Stimulated activated CD4-positive, alpha-beta T cell treated with anti-CD3 and anti-CD28 coated beads, TNF-alpha, amount 100 ng/mL, for 48 hours (primary cell): ENCODE results near the gene RUSC1.
"Not testable (repeated sequence)": the region's sequence is repeated elsewhere in the genome, so short reads cannot be mapped to it uniquely, and the experiment has no call there.

ENCODE experiments used
- DNase-seq, 3 donors: peaks; one replicate each; pipeline ENCODE4 v3.0.0-alpha.2; 2020; ENCODE audit warnings: low read depth in 3 of 3

Gene RUSC1

DNA sequence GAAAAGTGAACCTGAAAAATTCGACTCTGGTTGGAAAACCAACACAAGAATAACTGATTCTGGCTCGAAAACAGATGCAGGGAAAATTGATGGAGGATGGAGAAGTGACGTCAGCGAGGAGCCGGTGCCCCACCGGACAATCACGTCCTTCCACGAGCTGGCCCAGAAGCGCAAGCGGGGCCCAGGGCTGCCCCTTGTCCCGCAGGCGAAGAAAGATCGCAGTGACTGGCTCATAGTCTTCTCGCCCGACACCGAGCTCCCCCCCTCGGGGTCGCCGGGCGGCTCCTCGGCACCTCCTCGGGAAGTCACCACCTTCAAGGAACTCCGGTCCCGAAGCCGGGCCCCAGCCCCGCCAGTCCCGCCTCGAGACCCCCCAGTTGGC is 1.9 kb downstream of the RUSC1 start:
- no peak for DNase-seq

DNA sequence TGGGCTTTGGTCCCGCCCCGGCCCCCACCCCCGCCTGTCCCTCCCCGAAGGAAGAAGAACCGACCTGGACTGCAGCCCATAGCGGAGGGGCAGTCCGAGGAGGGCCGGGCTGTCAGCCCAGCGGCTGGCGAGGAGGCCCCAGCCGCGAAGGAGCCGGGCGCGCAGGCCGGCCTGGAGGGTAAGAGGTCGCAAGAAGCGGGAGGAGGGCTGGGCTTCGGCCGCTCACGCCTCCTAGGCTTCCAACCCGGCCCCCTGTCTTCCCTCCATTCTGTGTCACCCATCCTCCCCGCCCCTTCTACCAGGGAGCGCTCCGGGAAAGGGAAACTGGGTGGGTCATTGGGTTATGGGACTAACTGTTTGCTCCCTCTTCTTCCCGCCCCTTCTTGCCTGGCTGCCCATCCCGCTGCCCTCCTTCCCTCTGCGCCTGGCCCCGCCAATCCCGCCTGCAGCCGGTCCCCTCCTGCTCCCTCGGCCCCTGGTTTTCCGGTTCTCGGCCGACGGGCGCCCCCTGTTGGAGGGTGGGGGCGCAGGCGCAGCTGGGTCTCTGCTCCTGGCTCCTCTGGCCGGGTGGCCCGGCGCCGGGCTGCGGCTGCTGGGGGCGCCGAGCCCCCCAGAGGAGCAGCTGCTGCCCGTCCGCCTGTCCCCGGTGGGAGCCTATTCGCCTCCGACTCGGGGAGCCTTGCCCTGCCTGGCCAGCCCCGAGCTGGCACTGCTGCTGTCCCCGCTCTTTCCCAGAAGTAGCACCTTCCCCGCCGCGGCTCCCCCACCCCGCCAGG is 2.4 kb downstream of the RUSC1 start:
- DNase-seq = peak; percentile 71 to 85 (median 83)

DNA sequence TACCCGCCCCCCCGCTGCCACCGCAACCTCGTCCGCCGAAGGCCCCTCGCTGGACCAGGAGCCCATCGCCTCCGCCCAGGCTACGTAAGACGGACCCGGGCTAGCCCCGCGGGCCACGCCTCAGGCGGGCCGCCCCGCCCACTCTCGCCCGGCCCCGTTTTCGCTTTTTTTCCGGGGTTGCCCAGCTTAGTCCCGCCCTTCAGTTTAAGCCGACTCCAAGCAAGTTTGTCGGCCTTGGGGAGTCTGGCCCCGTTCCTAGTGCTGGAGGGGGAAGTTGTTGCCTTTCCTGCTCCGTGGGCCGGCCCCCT is 3.0 kb downstream of the RUSC1 start:
- DNase-seq = peak; percentile 66 to 78 (median 76)

DNA sequence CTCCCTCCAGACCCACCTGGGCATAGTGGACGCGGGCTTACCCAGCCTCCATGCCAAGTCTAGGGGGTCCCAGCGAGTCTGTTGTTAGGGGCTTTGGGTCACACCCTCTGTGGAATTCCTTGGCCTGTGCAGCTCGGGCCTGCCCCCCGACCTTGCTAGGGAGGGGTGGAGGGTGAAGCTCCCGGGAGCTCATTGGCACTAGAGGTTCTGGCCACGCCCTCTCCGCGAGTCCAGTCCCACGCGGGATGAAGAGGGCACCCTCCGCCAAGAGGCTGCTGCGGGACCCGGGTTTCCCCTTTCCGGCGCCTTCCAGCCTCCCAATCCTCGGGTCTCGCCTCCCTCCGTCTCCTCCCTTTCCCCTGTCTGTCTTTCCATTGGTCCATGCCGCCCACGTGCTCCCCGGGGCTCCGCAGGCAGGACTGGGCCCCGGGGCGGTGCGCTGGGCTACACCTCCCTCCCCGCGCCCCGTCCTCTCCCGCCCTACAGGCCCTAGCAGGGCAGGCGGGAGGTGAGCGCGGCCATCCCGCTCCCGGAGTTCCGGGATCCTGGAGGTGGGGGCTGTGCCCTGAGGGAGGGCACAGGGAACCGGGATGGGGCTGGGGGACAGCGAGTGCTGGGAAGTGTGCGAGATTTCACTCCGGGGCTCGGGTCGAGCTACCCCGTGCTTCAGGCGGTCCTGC is 3.5 kb downstream of the RUSC1 start:
- DNase-seq = peak; percentile 88 to 96 (median 89)

DNA sequence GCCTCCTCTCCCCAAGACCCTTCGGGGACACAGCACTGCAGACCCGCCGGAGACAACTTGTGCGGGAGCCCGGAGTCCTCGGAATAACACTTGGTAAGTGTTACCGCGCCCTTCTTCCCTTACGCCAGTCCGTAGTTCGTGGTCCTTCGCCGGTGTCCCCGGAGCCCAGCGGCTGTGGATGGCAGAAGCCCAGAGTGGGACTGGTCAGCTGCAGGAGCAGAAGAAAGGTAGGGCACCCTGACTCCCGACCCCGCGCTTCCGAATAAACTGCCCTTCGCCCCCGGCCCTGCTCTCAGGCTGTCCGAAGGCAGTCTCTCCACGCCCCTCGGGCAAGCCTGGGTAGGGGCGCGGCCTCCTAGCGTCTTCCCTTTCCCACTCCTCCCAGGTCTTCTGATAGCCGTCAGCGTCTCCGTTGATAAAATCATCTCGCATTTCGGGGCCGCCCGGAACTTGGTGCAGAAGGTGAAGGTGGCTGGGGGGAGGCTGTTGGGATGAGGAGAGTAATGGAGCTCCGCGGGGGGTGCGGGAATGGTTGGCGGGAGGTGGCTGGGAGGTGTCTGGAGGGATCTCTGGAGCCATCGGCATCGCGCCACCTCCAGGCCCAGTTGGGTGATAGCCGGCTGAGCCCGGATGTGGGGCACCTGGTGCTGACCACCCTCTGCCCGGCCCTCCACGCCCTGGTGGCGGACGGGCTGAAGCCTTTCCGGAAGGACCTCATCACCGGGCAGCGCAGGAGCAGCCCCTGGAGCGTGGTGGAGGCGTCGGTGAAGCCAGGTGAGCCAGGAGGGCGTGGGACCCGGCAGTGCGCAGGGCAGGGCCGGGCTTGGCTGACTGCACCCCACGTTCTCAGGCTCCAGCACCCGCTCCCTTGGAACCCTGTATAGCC is 4.3 kb downstream of the RUSC1 start:
- DNase-seq = no peak

DNA sequence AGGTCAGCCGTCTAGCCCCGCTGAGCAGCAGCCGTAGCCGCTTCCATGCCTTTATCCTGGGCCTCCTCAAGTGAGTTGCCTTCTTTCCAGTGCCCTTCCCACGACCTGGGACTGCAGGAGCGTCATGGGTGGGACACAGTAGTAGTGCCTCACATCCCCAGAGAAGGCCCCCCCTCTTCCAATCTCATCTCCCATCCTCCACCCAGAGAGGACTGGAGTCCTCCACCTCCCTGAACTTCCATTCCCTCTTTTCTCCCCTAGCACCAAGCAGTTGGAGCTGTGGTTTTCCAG is 4.9 kb downstream of the RUSC1 start:
- DNase-seq = no peak

DNA sequence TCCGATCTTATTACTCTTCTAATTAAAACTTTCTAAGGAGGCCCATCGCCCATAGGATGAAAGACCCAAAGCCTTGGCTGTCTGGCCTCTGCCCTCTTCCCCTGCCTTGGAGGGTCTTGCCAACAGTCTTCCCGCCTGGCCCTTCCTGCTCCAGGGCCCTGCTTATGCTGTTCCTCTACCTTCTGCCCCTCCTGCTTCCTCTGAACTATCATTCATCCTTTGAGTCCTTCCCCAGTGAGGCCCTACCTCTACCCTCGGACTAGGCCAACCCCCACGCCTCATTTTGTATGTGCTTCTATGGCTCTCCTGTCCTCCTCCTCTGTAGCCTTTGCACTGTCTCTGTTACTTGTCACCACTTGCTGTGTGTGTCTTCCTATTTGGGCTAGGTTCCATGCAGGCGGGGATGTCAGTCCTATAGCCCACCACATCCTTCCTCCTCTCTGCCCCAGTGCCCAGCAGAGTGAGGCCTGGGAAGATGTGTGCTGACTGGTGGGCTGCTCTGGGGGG is 5.4 kb downstream of the RUSC1 start:
- no peak for DNase-seq

DNA sequence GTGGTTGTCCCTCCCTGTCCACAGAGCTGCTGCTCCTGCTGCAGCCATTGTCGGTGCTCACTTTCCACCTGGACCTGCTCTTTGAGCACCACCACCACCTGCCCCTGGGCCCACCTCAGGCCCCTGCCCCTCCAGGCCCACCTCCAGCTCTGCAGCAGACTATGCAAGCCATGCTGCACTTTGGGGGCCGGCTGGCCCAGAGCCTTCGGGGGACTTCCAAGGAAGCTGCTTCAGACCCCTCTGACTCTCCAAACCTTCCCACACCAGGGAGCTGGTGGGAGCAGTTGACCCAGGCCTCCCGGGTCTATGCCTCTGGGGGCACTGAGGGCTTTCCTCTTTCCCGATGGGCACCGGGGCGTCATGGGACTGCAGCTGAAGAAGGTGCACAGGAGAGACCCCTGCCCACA is 5.9 kb downstream of the RUSC1 start:
- DNase-seq = no peak

DNA sequence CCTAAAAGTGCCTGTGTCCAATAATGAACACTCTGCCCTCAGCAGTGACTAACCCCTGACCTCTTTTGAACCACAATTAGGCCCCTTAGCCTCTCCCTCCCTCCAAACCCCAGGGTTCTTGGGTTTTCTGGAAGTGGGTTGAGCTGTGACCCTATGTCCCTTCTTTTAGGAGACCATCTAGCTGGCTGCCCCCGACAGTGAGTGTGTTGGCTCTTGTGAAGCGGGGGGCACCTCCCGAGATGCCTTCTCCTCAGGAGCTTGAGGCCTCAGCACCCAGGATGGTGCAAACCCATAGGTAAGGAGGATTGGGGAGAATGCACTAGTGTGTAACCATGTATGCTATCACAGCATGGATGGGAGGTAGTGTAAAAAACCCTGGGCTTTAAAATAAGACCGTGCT is 7.3 kb downstream of the RUSC1 start:
- DNase-seq = no peak

DNA sequence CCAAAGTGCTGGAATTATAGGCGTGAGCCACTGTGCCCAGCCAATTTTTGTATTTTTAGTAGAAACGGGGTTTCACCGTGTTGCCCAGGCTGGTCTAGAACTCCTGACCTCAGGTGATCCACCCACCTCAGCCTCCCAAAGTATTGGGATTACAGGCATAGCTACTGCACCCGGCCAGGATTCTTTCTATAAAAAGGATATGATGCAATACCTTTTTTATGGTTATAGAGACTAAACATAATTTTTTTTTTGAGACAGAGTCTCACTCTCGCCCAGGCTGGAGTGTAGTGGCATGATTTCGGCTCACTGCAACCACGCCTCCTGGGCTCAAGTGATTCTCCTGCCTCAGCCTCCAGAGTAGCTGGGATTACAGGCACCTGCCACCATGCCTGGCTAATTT is 8.2 kb downstream of the RUSC1 start:
- DNase-seq = not testable (repeated sequence)

DNA sequence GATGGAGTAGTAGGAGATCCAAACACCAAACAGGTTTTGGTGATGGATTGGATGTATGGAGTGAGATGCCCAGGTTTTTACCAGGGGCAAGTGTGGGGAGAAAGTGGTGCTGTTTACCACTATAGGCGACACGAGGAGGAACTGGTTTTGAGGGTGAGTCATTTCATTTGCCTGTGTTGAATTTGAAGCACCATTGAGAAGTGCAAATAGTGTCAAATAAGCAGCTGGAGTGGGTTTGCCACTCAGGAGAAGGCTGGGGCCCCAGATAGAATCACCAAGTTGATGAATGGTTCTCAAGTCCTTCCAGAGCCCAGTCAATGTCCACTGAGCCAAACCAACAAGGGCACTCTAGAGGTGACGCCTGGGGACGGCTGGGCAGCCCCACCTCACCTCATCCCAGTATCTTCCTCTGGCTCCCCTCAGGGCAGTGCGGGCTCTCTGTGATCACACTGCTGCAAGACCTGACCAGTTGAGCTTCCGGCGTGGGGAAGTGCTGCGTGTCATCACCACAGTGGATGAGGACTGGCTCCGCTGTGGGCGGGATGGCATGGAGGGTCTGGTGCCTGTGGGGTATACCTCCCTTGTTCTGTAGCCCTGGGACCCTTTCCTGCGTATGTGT is 9.4 kb downstream of the RUSC1 start:
- no peak for DNase-seq

DNA sequence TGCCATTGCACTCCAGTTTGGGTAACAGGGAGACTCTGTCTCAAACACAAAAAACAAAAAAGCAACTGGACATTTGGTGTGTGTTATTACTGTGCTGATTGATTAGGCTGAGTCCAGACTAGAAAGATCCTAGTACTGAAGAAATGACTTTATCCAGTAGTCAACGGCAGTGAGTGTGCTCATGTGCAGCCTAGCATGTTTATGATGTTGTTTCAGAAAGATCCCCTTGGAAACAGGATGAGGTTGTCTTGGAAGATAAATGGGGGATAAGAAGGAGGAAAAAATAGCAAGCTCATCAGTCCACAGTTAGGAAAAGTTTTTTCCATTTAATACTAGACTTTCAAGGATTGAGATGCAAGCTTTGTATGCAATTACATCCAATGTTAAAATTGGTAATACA is 14.3 kb downstream of the RUSC1 start:
- no peak for DNase-seq

DNA sequence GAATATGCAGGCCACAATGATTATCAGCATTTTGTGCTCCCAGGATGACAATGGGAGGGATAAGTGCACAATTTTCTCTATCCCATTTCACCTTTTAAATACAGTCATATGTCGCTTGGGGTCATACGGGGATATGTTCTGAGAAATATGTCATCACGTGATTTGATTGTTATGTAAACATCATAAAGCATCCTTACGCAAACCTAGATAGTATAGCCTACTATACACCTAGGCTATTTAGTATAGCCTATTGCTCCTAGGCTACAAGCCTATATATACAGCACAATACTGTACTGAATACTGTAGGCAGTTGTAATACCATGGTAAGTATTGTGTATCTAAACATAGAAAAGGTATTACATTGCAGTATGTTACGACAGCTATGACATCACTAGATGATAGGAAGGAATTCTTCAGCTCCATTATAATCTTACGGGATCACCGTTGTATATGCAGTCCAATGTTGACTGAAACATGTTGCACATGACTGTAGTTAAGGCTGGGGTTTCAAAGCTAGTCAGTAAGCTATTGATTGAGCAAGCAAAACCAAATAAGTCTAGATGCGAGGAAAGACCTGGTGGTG is 18.9 kb downstream of the RUSC1 start:
- no peak for DNase-seq

DNA sequence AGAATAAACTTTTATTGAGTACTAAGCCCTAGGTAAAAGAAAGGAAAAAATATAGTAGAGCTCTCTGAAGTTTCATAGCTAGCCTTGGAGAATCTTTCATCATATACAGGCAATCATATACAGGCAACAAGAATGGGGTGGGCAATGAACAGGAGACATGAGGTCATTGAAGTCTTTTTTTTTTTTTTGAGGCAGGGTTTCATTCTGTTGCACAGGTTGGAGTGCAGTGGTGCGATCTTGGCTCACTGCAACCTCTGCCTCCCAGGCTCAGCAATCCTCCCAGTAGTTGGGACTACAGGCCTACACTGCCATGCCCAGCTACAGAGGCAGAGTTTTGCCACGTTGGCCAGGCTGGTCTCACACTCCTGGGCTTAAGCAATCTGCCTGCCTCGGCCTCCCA is 22.1 kb downstream of the RUSC1 start:
- DNase-seq = no peak

DNA sequence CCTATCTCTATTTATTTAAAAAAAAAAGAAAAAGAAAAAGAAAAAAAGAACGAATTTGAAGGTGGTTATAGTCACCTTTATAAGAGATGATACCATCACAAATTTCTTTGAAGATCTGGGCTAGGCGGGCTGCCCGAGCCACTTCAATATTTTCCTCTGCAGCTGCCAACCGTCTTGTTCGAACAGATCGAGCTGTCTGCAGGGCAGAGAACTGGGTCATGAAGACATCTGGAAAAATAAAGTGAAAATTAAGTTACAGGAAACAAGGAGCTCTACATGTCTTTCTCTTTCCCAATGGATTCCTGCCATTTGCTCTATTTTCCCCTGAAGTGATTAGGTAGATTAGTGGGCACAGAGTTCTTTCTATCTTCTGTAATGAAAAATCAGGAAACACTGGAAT is 31.9 kb downstream of the RUSC1 start:
- DNase-seq = no peak

DNA sequence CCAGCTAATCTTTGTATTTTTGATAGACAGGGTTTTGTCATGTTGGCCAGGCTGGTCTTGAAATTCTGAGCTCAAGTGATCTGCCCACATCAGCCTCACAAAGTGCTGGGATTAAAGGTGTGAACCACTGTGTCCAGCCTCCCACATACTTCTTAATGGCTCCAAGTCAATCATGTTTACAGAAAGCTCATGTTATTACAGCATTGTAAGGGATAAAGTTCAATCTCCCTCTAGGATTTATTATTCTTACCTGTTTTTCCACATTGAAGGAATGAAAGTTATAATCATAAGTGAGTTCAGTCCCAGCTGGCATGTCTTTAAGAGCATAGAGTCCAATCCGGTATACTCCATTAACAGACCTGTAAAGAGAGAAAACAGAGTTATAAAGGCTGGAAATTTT is 39.4 kb downstream of the RUSC1 start:
- DNase-seq = no peak

DNA sequence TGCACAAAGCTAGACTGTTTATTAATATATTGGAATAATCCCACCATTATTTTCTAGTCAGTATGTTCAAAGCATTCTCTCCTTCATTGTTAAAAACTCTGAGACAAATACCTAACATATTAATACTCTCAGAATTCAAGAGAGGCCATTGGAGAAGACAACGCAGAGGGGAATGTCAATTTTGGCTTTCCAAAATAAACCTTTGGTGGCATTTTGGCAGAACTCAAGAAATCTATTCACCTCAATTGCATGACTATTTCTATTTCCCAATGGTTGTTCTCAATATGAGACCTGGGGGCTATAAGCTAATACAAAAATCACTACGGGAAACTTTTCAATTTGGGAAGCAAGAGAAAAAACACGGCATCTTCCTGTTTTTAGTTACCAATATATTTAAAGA is 58.5 kb downstream of the RUSC1 start:
- no peak for DNase-seq

DNA sequence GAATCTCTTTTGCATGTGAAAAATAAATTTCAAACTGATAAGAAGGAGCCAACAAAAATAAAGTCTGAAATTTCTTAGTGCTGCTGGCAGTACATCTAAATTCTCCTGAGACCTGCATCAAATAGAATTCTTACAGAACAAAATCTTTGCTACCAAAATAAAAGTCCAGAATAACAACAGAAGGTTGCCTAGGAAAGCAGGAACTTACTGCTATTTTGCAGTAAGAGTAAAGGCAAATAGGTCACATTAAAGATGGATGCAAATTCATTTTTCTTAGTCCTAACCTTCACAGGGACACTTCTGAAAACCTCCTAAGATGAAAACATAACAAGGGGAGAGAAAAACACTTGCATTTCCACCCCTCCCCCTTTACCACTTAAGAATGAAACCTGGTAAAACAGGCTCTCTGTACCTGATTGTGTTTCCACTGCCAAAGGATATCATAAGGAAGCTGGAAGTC is 59.0 kb downstream of the RUSC1 start:
- no peak for DNase-seq
